Stomach (tissue), 4 donors: Measurements from ENCODE around the gene SETDB2.

Experiments used
- CTCF ChIP-seq, 7 experiments: fragments of 450-650 bp in 4 of 7; fragments of 200-600 bp in 3 of 7; sonication (generic) in 3 of 7; IDR thresholded peaks; one replicate each; pipeline ENCODE4 v1.5.1; 2016 to 2019; ENCODE audit warnings: antibody characterized with exemption in 7 of 7, control low read depth in 2 of 7, mild to moderate bottlenecking in 1 of 7
- EP300 ChIP-seq: sonication (generic); formaldehyde crosslinking; IDR thresholded peaks from one replicate; pipeline ENCODE4 v1.6.1; 2017; ENCODE audit warnings: antibody characterized with exemption
- POLR2AphosphoS5 ChIP-seq, 3 donors: sonication (generic); formaldehyde crosslinking; IDR thresholded peaks; one replicate each; pipeline ENCODE4 v1.6.1; 2016; ENCODE audit warnings: antibody characterized with exemption in 3 of 3

- no peak for TF ChIP-seq EP300
- no peak for TF ChIP-seq CTCF (IDR thresholded peaks at IDR 0.05)
- TF ChIP-seq POLR2AphosphoS5 (IDR thresholded peaks at IDR 0.05) = no peak
These were observed 744 bp upstream of the SETDB2 start for GRCh38 chr13:49443357-49443703.
